Measurements from ENCODE around the gene ZNF649.

The ZNF649 gene

GRCh38 chr19:51887522-51888498, 17.0 kb downstream of the ZNF649 start, which contains the start of gene ZNF577:
ZNF577 (minus strand) TSS chr19:51887951; CDS start chr19:51880382, 7,569 bp downstream.
- DNase-seq: peak; percentile 55

GRCh38 chr19:51884713-51885112, 20.1 kb downstream of the ZNF649 start:
- DNase-seq: no peak

- DNase-seq: no peak
Observed at GRCh38 chr19:51882518-51882917, 22.3 kb downstream of the ZNF649 start.

GRCh38 chr19:51873097-51873496, 31.7 kb downstream of the ZNF649 start:
- no peak for DNase-seq

GRCh38 chr19:51861870-51862622, 42.8 kb downstream of the ZNF649 start:
- no peak for DNase-seq

Measured in stimulated activated CD4-positive, alpha-beta T cell treated with anti-CD3 and anti-CD28 coated beads, Interleukin-4, amount 100 ng/mL, for 24 hours (primary cell).